IMR-90 (cell line): ENCODE measurements around the gene FLVCR2. TPM values are rescaled to one million over a fixed set of nuclear protein-coding genes. Genes with fewer than 3 reads are reported as not detected.

Experiments used
- ATAC-seq: fragments of 200-7000 bp; cut with Tn5 transposase; 2 replicates; pipeline ENCODE4 v1.9.1; 2020; ENCODE audit warnings: low read depth, mild to moderate bottlenecking, moderate library complexity
- BruUV-seq: library from RNA; stranded (reverse); fragments of 400-500 nt; replicated peaks from 2 replicates; lab custom pipeline; 2021; lab: Mats Ljungman, UMichigan
- CTCF ChIA-PET: fragments of 300-600 bp; formaldehyde crosslinking; extraction: SDS; loops from one replicate; lab custom pipeline; 2021; ENCODE audit warnings: antibody characterized with exemption; lab: Yijun Ruan, JAX
- POLR2A ChIA-PET: fragments of 300-600 bp; sonication (Branson Sonifier 250); formaldehyde crosslinking; loops from one replicate; lab custom pipeline; 2022; ENCODE audit warnings: antibody characterized with exemption; ENCODE audit not compliant: unreplicated experiment; lab: Charles Lee
- DNase-seq: peaks from one replicate; pipeline ENCODE4 v3.0.0; 2013
- H2AFZ ChIP-seq: replicated peaks from 2 replicates; pipeline ENCODE3; 2013; ENCODE audit warnings: low read length, mild to moderate bottlenecking; ENCODE audit not compliant: poor library complexity
- H2AK5ac ChIP-seq: 2 replicates; pipeline ENCODE4 v1.6.1; 2013; ENCODE audit warnings: low read depth, low read length, inconsistent platforms
- H2AK9ac ChIP-seq: replicated peaks from 2 replicates; pipeline ENCODE3; 2013; ENCODE audit warnings: mild to moderate bottlenecking, low read depth, low read length, moderate library complexity; ENCODE audit not compliant: poor library complexity
- H2BK120ac ChIP-seq: 2 replicates; pipeline ENCODE4 v1.6.1; 2013; ENCODE audit warnings: low read depth, low read length, inconsistent platforms
- H2BK15ac ChIP-seq: 3 replicates; pipeline ENCODE4 v1.6.1; 2013; ENCODE audit warnings: low read depth, low read length, inconsistent platforms
- H2BK20ac ChIP-seq: 2 replicates; pipeline ENCODE4 v1.6.1; 2013; ENCODE audit warnings: low read depth, mild to moderate bottlenecking, inconsistent platforms, low read length, moderate library complexity
- H2BK5ac ChIP-seq: 2 replicates; pipeline ENCODE4 v1.6.1; 2013; ENCODE audit warnings: mild to moderate bottlenecking, low read depth, low read length, inconsistent platforms; ENCODE audit not compliant: poor library complexity, severe bottlenecking
- H3K14ac ChIP-seq: replicated peaks from 2 replicates; pipeline ENCODE4 v1.6.1; 2013; ENCODE audit warnings: low read depth, low read length, inconsistent platforms
- H3K18ac ChIP-seq: 2 replicates; pipeline ENCODE4 v1.6.1; 2013; ENCODE audit warnings: low read depth, low read length, control low read depth
- H3K23ac ChIP-seq: 2 replicates; pipeline ENCODE4 v1.6.1; 2013; ENCODE audit warnings: low read depth, low read length, inconsistent platforms
- H3K27ac ChIP-seq: 2 replicates; pipeline ENCODE4 v1.5.1; 2013; ENCODE audit warnings: mild to moderate bottlenecking, control low read depth, low read length; ENCODE audit not compliant: insufficient read depth
- H3K27me3 ChIP-seq: 2 replicates; pipeline ENCODE4 v1.6.1; 2013; ENCODE audit warnings: low read length; ENCODE audit not compliant: control insufficient read depth, insufficient read depth
- H3K36me3 ChIP-seq: 2 replicates; pipeline ENCODE4 v1.6.1; 2013; ENCODE audit warnings: low read length, mixed read lengths; ENCODE audit not compliant: control insufficient read depth, insufficient read depth
- H3K4ac ChIP-seq: 2 replicates; pipeline ENCODE4 v1.6.1; 2013; ENCODE audit warnings: low read depth, low read length, inconsistent platforms
- H3K4me1 ChIP-seq: 2 replicates; pipeline ENCODE4 v1.6.1; 2013; ENCODE audit warnings: low read length, mixed read lengths; ENCODE audit not compliant: control insufficient read depth, insufficient read depth
- H3K4me2 ChIP-seq: 2 replicates; pipeline ENCODE4 v1.6.1; 2013; ENCODE audit warnings: low read depth, mild to moderate bottlenecking, control low read depth, low read length, moderate library complexity
- H3K4me3 ChIP-seq: 2 replicates; pipeline ENCODE4 v1.5.1; 2013; ENCODE audit warnings: low read depth, mild to moderate bottlenecking, control low read depth, low read length, moderate library complexity; ENCODE audit not compliant: insufficient read depth
- H3K56ac ChIP-seq: 2 replicates; pipeline ENCODE4 v1.6.1; 2013; ENCODE audit warnings: low read length, inconsistent platforms; ENCODE audit not compliant: insufficient read depth; ENCODE audit errors: extremely low read depth
- H3K79me1 ChIP-seq, 2 experiments: 2 replicates each; pipeline ENCODE4 v1.6.1; 2013; ENCODE audit warnings: low read length in 2 of 2, inconsistent platforms in 1 of 2, low read depth in 1 of 2
- H3K9ac ChIP-seq: 2 replicates; pipeline ENCODE4 v1.6.1; 2013; ENCODE audit warnings: low read depth, low read length, control low read depth
- H3K9me1 ChIP-seq: 2 replicates; pipeline ENCODE4 v1.6.1; 2013; ENCODE audit warnings: low read length, inconsistent platforms; ENCODE audit not compliant: insufficient read depth
- H3K9me3 ChIP-seq: 2 replicates; pipeline ENCODE4 v1.6.1; 2013; ENCODE audit warnings: low read length; ENCODE audit not compliant: control insufficient read depth, insufficient read depth
- H4K20me1 ChIP-seq: 2 replicates; pipeline ENCODE4 v1.6.1; 2013; ENCODE audit warnings: low read length, inconsistent platforms; ENCODE audit not compliant: insufficient read depth
- H4K5ac ChIP-seq: 2 replicates; pipeline ENCODE4 v1.6.1; 2013; ENCODE audit warnings: mild to moderate bottlenecking, low read depth, low read length, control low read depth
- H4K8ac ChIP-seq, 2 experiments: 2 replicates each; pipeline ENCODE4 v1.6.1; 2013; ENCODE audit warnings: low read depth in 2 of 2, low read length in 2 of 2, control low read depth in 1 of 2, inconsistent platforms in 1 of 2
- H4K91ac ChIP-seq: 2 replicates; pipeline ENCODE4 v1.6.1; 2013; ENCODE audit warnings: low read depth, low read length, inconsistent platforms; ENCODE audit not compliant: insufficient read depth
- CHD1 ChIP-seq: IDR thresholded peaks from 2 replicates; pipeline ENCODE4 v1.6.1; 2012; ENCODE audit warnings: low read depth, low read length, improper control_type of control experiment
- POLR2A ChIP-seq: IDR thresholded peaks from 2 replicates; pipeline ENCODE4 v1.6.1; 2012; ENCODE audit warnings: mild to moderate bottlenecking, low read depth, low read length
- WGBS, 2 experiments: methylation state at CpG; one replicate each; pipeline versions ENCODE4 v1.1.5 to v1.1.7; 2013; ENCODE audit warnings: missing lambda C conversion rate in 2 of 2; ENCODE audit not compliant: insufficient read length in 1 of 2; ENCODE audit errors: extremely low coverage in 2 of 2; 5-methylcytosine and 5-hydroxymethylcytosine counted together
- dilution Hi-C: fragments of 300-500 bp; cut with HindIII; formaldehyde crosslinking; loops from one replicate; pipeline ENCODE4 v1.14.3; 2018; ENCODE audit warnings: low sequenced_read_pairs; ENCODE audit not compliant: unreplicated experiment
- in situ Hi-C: fragments of 300-500 bp; cut with MboI; formaldehyde crosslinking; loops from 3 replicates; pipeline ENCODE4 v1.14.3; 2019; ENCODE audit warnings: low sequenced_read_pairs, inconsistent platforms, mixed read lengths
- intact Hi-C: fragments of 100-400 bp; cut with micrococcal nuclease; formaldehyde crosslinking; loops from 2 replicates; pipeline ENCODE4 v1.10.0; 2022
- polyA plus RNA-seq, 3 experiments: library from polyadenylated mRNA; depleted of rRNA; stranded (reverse); fragments of >200 nt; gene quantifications; 2 replicates each; pipeline ENCODE4 v1.2.3, GENCODE V29; 2012; ENCODE audit warnings: low replicate concordance in 1 of 3
- total RNA-seq: library from RNA; depleted of rRNA; stranded (reverse); fragments of >200 nt; gene quantifications from 2 replicates; pipeline ENCODE4 v1.2.3, GENCODE V29; 2012

The FLVCR2 gene
- total and polyA plus RNA-seq, 2 of the 4 experiments (the other 2 are of a cell fraction): 0.94 to 1.4 TPM

DNA sequence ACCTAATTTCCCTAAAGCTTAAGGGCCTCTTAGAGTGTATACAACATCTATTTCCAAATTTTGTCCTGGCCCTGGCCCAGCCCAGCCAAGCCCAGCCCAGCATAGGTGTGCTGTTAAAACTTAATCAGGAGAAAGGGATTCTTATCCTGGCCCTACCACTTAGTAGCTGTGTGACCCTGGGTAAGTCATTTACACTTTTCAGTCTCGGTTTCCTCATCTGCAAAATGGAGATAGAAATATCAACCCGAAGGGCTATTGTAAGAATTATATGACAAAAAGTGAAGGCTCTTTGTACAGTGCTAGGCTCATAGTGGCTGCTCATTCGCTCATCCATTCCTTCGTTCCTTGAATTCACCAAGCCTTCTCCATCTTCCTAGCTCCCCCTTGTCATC lies 81.8 kb downstream of the FLVCR2 start:
- H2BK120ac ChIP-seq: 0 out of 2 replicates have a peak overlapping the region, but pooled peaks have one; percentile 2
- H2AK5ac ChIP-seq: no peak overlapping the region
- H3K14ac ChIP-seq: no peak overlapping the region; the same call in 1 of the 2 replicates
- H3K27me3 ChIP-seq: no peaks in the 10 kb centered on the region
- no peaks in the 10 kb centered on the region for H3K9me1 ChIP-seq
- peak overlapping the region; percentile 92 for H3K4me2 ChIP-seq
- H2BK5ac ChIP-seq: no peak overlapping the region
- peaks cover 1% of the 10 kb centered on the region; the same call in 1 of the 2 replicates for H3K36me3 ChIP-seq
- H4K91ac ChIP-seq: no peak overlapping the region
- POLR2A ChIA-PET: no interaction called here
- no peak for DNase-seq
- BruUV-seq: no TSS peak
- no peaks in the 10 kb centered on the region for H3K4me1 ChIP-seq
- WGBS, 2 experiments: no CpG with 5 or more reads among the region's 4 CpGs
- H3K4me3 ChIP-seq: peak overlapping the region; percentile 88
- H4K5ac ChIP-seq: peak overlapping the region; percentile 58
- H3K4ac ChIP-seq: no peak overlapping the region
- H4K8ac ChIP-seq: peak overlapping the region; percentile 51 to 90; a peak in 3 of 4 replicates
- H2AFZ ChIP-seq: peak overlapping the region; percentile 92
- no peaks in the 10 kb centered on the region for H3K9me3 ChIP-seq
- H2BK15ac ChIP-seq: no peak overlapping the region
- H4K20me1 ChIP-seq: no peaks in the 10 kb centered on the region
- no peak overlapping the region for H3K23ac ChIP-seq
- peak overlapping the region; percentile 67 for H2AK9ac ChIP-seq
- H2BK20ac ChIP-seq: no peak overlapping the region
- H3K27ac ChIP-seq: no peak overlapping the region
- no peak overlapping the region for H3K18ac ChIP-seq
- TF ChIP-seq POLR2A: no peak
- TF ChIP-seq CHD1: no peak
- H3K9ac ChIP-seq: peak overlapping the region; percentile 14
- CTCF ChIA-PET: interaction anchor here (0.6 to 1.3 kb wide), 3 partner anchors 51 to 171 kb away, joined by 3 to 12 read pairs (median 3); no protein-coding TSS in a partner anchor
- in situ Hi-C loops: no loop called here
- no peak for ATAC-seq
- H3K79me1 ChIP-seq: peaks cover 3 to 11% of the 10 kb centered on the region in 2 experiments; a peak in 3 of 4 replicates
- no peak overlapping the region for H3K56ac ChIP-seq
- intact Hi-C loops: no loop called here
- dilution Hi-C loops: no loop called here
